HUES64 (cell line): ENCODE measurements around the gene SIVA1.

ENCODE experiments used
- H3K27ac ChIP-seq: 2 replicates; pipeline ENCODE4 v1.7.0; 2013; ENCODE audit warnings: low read depth, low read length, inconsistent platforms
- H3K27me3 ChIP-seq: 2 replicates; pipeline ENCODE4 v1.6.1; 2013; ENCODE audit warnings: mild to moderate bottlenecking, low read length; ENCODE audit not compliant: insufficient read depth
- H3K36me3 ChIP-seq: 2 replicates; pipeline ENCODE4 v1.6.1; 2013; ENCODE audit warnings: mild to moderate bottlenecking, low read length; ENCODE audit not compliant: insufficient read depth
- H3K4me1 ChIP-seq: 2 replicates; pipeline ENCODE4 v1.6.1; 2013; ENCODE audit warnings: mild to moderate bottlenecking, low read length, moderate library complexity; ENCODE audit not compliant: insufficient read depth
- H3K4me3 ChIP-seq: 2 replicates; pipeline ENCODE4 v1.5.1; 2013; ENCODE audit warnings: mild to moderate bottlenecking, low read length, moderate library complexity
- H3K9ac ChIP-seq: 2 replicates; pipeline ENCODE4 v1.6.1; 2013; ENCODE audit warnings: mild to moderate bottlenecking, low read depth, low read length
- H3K9me3 ChIP-seq: 2 replicates; pipeline ENCODE4 v1.6.1; 2013; ENCODE audit warnings: low read depth, low read length; ENCODE audit not compliant: insufficient read depth
- WGBS: fragments of 150-250, 120-280 bp; methylation state at CpG from one replicate; pipeline ENCODE4 v1.1.7; 2013; ENCODE audit warnings: missing lambda C conversion rate; 5-methylcytosine and 5-hydroxymethylcytosine counted together

Gene SIVA1

DNA sequence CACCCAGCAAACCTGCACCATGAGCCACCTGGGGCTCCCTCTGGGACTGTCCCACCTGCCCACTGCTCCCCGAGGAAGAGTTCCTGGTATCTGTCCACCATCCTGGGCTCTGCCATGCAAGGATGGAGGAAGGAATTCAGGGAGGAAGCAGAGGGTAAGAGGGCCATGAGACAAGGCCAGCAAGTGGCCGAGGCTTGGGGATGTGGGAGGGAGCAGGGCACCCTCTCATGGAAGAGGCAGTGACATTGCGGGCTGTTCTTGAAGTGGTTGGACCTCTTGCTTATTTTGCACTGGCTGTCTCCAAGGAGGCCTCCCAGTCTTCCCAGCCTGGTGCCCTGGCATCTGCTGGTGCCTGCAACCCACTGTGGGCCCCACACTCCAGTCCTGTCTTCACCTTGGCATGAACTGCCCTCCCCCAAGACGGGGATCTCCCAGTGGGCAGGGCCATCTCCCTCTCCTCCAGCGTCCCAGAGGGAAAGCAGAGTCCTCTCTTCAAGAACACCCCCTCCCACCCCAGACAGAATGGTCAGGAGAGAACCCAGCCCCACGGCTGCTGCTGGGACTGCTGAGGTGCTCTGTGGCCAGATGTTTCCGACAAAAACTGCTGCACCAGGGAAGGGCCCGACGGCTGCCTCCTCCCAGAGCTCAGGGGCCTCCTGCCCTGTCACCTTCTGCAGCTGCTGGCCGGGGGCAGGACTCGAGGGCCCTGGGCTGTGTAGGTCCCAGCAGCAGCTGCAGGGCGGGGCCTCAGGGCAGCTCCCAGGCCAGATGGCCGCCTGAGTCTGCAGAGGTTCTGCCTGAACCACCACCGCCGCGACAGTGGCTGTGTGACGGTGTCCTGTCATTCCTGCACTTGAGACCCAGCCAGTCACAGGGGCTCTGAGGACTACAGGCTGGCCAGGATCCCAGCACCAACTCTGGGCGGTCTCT lies 44.4 kb downstream of the SIVA1 start:
- Histone ChIP-seq H3K9me3 (no peaks in the 10 kb centered on the region), H3K9ac (no peak overlapping the region), H3K27ac (no peak overlapping the region), H3K4me3 (0 out of 2 replicates have a peak overlapping the region, but pooled peaks have one; percentile 1), H3K27me3 (peaks cover 64% of the 10 kb centered on the region), H3K4me1 (peaks cover 31% of the 10 kb centered on the region), H3K36me3 (0 out of 2 replicates have a peak, but pooled peaks cover under 1% of the 10 kb centered on the region)
- 39% methylated on average over 18 of the region's 18 CpGs for WGBS

DNA sequence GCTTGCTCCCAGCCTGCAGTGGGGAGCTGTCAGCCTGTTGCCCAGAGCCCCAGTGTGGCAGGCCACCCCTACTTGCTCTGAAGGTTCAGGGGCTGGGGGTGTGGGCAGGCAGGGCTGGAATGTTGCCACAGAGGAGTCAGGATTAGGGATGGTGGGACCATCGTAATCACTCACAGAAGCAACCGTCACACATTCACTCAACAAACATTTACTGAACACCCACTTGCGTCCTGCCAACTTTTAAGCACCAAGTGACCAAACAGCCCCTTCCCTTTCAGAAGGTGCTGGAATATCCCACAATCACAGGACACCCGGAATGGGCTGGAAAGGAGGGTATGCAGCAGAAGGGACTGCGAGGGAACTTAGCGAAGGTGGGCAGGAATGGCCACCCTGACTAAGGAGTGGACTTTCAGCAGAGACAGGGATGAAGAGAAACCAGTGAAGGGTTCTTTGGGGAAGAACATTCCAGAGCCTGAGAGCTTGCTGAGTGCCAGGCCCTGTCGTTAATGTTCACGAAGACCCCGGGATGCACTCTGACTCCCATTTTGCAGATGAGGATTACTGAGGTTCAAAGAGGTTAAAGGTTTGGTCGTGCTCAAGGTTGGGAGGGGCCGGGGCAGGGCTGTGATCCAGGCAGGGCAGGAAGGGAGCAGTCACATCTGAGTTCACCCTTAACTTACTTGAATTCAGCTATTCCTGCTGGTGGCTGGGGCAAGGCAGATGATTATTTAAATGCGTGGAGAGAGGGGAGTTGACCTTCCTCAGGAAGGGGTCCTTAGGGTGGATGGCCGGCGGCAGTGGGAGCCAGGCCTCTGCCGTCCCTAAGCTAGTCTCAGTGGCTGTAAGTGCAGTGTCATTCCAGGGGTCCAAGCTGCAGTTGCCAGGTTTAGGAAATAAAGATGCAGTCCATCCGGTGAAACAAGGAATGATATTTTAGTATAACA lies 45.6 kb downstream of the SIVA1 start:
- Histone ChIP-seq H3K4me1 (peaks cover 29% of the 10 kb centered on the region), H3K9me3 (no peaks in the 10 kb centered on the region), H3K4me3 (no peak overlapping the region; the same call in 1 of the 2 replicates), H3K27me3 (peaks cover 72% of the 10 kb centered on the region), H3K9ac (no peak overlapping the region), H3K36me3 (no peaks in the 10 kb centered on the region), H3K27ac (no peak overlapping the region)
- WGBS, result 67% methylated on average over 16 of the region's 16 CpGs

- Histone ChIP-seq H3K4me3 (peak overlapping the region; percentile 75), H3K9me3 (no peaks in the 10 kb centered on the region), H3K36me3 (no peaks in the 10 kb centered on the region), H3K27ac (peak overlapping the region; percentile 68; the same call in 1 of the 2 replicates), H3K4me1 (peaks cover 22% of the 10 kb centered on the region), H3K9ac (peak overlapping the region; percentile 73), H3K27me3 (peaks cover 68% of the 10 kb centered on the region)
- WGBS, result 10% methylated on average over 20 of the region's 21 CpGs
Measured at GRCh38 chr14:104799244-104800014, 46.5 kb downstream of the SIVA1 start.

DNA sequence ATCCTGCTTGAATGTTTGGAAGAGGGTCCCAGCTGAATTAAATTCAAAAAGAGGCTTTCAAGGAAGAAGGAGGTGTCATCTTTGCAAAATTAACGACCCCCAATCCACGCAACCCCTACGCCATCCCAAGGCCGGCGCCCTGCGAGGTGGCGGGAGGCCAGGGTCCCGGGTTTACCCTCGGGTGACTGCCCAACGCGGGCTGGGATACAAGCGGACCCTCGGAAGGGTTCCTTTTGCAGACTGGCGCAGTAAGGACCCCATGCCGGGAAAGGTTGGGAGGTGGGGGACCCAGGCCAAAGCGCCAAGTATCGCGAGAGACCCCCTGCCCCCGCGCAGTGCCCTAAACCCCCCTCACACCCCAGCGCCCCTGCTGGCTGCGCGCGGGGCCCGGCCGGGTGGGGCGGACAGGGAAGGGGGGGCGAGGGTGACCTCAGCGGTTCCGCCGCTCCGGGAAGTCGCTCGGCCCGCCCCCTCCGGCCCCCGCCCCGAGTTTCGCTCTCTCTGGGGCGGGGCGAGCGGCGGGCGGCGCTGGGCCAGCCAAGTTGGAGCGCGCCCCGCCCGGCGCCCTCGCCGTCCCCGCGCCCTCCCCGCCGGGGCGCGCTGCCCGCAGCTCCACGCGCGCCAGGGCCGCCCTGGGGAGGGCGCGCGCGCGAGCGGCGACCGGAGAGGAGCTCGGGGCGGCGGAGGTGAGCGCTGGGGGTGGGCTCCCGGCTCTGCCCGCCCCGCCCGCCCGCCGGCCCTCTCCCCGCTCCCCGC lies 47.2 kb downstream of the SIVA1 start:
- Histone ChIP-seq H3K27me3 (peaks cover 68% of the 10 kb centered on the region), H3K4me3 (peak overlapping the region; percentile 75), H3K27ac (peak overlapping the region; percentile 68; the same call in 1 of the 2 replicates), H3K9me3 (no peaks in the 10 kb centered on the region), H3K36me3 (no peaks in the 10 kb centered on the region), H3K4me1 (peaks cover 22% of the 10 kb centered on the region), H3K9ac (peak overlapping the region; percentile 73)
- WGBS, result under 1% methylated on average over 78 of the region's 83 CpGs

GRCh38 chr14:104800771-104801519 lies 48.0 kb downstream of the SIVA1 start, which contains the start of gene ZBTB42:
ZBTB42 (plus strand) TSS chr14:104801101; CDS start chr14:104801198, 97 bp downstream.
- 1% methylated on average over 105 of the region's 105 CpGs for WGBS
- Histone ChIP-seq H3K4me1 (peaks cover 21% of the 10 kb centered on the region), H3K27ac (peak within 1 kb of the TSS; percentile 68; the same call in 1 of the 2 replicates), H3K4me3 (peak within 1 kb of the TSS; percentile 75), H3K9me3 (no peaks in the 10 kb centered on the region), H3K36me3 (no peaks in the 10 kb centered on the region), H3K9ac (peak within 1 kb of the TSS; percentile 73), H3K27me3 (peaks cover 66% of the 10 kb centered on the region)

- H3K27me3 ChIP-seq, result peaks cover 58% of the 10 kb centered on the region
- no peaks in the 10 kb centered on the region for H3K36me3 ChIP-seq
- H3K9ac ChIP-seq, result no peak overlapping the region
- WGBS, result 77% methylated on average over 45 of the region's 45 CpGs
- H3K27ac ChIP-seq, result no peak overlapping the region
- H3K4me3 ChIP-seq, result peak overlapping the region; percentile 75
- H3K9me3 ChIP-seq, result no peaks in the 10 kb centered on the region
- 0 out of 2 replicates have a peak, but pooled peaks cover 13% of the 10 kb centered on the region for H3K4me1 ChIP-seq
Measured at GRCh38 chr14:104801520-104802393, 48.8 kb downstream of the SIVA1 start.

DNA sequence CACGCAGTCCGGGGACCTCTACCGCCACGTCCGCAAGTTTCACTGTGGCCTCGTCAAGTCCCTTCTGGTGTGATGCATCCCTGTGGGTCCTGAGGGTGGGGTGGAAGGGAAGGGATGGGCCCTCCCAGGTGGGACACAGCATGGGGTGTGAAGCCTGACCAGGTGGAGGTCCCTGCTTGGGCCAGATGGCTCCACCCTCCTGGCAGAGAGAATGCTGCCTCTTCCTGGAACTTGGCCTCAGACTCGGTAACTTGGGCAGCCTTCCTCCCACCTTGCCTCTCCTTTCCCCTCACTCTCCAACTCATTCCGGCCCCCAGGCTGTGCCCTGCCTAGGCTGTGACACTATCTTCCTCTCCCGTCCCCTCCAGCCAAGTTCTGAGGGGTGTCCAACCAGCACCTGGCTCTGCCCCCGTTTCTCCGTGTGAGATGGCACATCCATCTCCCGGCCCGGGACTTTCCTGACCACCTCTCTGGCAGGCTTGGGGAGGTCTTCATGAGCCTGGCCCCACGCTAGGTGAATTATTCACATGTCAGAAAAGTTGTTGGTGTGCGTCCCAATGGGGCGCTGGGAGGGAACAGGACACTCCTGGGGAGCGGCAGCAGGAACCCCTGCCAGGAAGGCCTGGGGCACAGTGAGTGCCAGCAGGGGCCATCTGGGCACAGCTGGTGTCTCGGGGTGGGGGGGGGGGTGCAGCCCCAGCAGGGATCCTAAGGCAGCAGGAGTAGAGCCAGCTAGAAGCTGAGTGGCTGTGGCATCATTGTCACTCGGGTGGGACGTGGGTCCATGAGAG lies 49.6 kb downstream of the SIVA1 start:
- Histone ChIP-seq H3K27ac (no peak overlapping the region), H3K36me3 (no peaks in the 10 kb centered on the region), H3K9ac (no peak overlapping the region), H3K4me1 (0 out of 2 replicates have a peak, but pooled peaks cover 7% of the 10 kb centered on the region), H3K27me3 (peaks cover 50% of the 10 kb centered on the region), H3K4me3 (no peak overlapping the region), H3K9me3 (no peaks in the 10 kb centered on the region)
- WGBS, result 90% methylated on average over 20 of the region's 20 CpGs

GRCh38 chr14:104803280-104803911 lies 50.4 kb downstream of the SIVA1 start:
- Histone ChIP-seq H3K36me3 (no peaks in the 10 kb centered on the region), H3K27ac (no peak overlapping the region), H3K4me3 (no peak overlapping the region), H3K9ac (no peak overlapping the region), H3K27me3 (peaks cover 42% of the 10 kb centered on the region), H3K4me1 (0 out of 2 replicates have a peak, but pooled peaks cover 6% of the 10 kb centered on the region), H3K9me3 (no peaks in the 10 kb centered on the region)
- 87% methylated on average over 19 of the region's 19 CpGs for WGBS
